HG02938 (cell line): Measurements from ENCODE around the gene EP400.

ENCODE experiments used
- ATAC-seq: cut with Tn5 transposase; IDR thresholded peaks from one replicate; pipeline ENCODE4 v1.9.1; 2021; ENCODE audit warnings: mild to moderate bottlenecking, moderate library complexity; ENCODE audit not compliant: unreplicated experiment

Gene EP400

DNA sequence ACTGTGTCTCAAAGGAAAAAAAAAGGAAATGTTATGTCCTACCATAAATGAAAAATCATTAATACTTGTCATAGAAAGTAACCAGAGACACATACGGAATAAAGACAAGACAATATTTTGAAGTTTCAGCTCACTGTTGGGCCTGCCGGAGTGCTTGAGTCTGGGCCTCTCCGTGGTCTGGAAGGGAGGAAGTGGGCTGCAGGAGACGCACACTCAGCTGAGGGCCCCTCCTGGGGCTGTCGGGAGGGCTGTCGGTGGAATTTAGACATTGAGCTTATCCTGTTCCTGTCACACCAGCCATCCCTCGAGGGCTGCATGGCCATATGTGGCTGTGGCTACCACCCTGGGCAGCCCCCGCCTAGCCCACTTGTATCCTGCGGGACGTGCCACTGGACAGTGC lies 113.7 kb downstream of the EP400 start:
- ATAC-seq = no peak

DNA sequence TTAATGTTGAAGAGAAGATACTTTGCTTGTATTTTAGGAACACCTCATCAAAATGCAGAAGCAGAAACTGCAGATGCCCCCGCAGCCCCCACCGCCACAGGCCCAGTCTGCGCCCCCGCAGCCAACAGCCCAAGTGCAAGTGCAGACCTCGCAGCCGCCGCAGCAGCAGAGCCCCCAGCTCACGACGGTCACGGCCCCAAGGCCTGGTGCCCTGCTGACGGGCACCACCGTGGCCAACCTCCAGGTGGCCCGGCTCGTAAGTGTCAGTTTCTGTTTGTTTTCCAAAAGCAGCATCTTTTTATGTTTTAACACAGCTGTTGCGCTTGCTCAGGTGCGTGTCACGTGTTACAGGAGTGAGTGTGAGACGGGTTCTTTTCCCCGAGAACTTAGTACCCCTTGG lies 114.9 kb downstream of the EP400 start:
- ATAC-seq = no peak

DNA sequence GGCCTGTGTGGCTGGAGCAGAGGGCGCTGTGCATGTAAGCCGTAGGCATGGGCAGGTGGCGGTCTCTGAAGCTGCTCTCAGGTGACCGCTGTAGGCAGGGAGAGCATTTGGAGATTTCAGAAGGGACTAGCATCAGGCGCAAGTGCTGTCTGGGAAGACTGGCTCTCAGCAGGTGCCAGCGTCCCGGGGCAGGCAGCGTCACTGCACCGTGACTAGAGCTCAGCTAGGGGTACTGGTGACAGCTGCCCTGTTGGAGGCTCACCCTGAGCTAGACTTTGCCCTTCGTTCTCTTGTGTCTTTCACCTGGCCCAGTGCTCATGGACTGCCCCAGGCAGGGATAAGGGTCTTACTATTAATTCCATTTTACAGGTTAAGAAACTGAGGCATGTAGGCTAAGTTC lies 115.5 kb downstream of the EP400 start:
- ATAC-seq = no peak

DNA sequence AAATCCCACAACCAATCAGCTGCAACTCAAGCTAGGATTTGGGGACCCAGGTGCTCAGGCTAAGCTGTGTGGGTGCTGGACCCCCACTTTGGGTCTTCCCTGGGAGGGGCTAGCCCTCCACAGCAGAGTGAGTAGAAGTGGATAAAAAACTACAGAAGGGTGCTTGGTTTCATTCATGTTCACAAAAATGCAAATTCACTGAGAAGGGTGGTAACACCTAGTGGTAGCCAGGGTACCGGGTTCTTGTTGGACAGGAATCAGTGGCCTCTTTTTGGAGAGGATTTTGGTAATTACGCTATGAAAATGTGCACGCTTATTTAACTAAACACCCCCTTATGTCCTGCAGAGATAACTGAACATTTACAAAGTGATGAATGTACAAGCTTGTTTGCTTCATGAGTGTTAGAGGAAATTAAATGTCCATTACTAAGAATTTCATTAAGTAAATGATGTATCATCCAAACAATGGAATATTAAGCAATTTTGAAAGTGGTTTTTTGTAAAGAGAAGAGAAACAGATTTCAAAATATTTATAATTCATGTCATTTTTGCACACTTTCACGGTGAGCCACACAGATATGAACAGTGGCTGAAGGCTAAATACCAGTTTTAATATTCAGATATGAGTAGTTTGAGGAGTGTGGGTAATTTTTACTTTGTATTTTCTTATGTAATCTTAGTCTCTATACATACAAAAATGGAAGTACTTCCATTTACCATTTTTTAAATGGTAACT lies 116.0 kb downstream of the EP400 start:
- ATAC-seq = no peak

DNA sequence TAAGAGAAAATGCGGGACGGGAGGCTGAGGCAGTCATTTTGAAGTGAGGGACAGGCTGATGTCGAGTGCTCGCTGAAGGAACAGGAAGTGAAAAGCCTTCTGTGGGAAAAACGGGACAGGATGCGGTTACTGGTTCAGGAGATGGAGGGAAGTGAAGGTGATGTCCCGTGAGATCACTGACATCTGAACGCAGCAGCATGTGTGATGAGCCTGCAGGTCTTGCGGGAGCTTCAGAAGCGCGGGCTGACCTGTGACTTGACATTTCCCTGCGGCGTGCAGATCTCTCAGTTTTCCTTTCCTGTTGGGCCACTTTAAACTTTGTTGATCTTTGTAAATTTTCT lies 116.6 kb downstream of the EP400 start:
- no peak for ATAC-seq

DNA sequence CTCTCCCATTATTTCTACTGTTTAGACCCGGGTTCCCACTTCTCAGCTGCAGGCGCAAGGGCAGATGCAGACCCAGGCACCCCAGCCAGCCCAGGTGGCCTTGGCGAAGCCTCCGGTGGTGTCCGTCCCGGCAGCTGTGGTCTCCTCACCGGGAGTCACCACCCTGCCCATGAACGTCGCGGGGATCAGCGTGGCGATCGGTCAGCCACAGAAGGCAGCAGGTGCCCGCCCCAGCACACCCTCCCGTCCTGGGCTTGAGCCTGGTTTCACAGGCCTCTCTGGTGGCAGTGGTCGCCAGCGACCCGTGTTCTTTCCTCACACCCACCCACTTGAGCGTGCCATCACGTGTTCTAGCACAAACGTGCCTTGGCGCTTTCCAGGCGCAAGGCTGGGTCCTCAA lies 117.0 kb downstream of the EP400 start:
- ATAC-seq = no peak

DNA sequence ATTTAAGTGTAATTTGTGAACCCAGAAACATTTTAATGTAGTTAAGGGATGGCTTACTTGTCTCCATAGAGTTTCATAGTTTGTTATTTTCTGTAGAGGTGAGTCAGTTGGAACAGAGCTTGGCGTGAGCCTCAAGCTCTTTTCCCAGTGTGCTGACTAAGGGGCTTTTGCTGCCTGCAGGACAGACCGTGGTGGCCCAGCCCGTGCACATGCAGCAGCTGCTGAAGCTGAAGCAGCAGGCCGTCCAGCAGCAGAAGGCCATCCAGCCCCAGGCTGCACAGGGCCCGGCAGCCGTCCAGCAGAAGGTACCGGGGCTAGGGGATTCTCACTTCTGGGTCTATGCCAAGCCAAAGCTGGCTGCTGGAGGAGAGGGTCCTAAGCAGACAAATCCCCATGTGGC lies 117.4 kb downstream of the EP400 start:
- ATAC-seq = no peak

DNA sequence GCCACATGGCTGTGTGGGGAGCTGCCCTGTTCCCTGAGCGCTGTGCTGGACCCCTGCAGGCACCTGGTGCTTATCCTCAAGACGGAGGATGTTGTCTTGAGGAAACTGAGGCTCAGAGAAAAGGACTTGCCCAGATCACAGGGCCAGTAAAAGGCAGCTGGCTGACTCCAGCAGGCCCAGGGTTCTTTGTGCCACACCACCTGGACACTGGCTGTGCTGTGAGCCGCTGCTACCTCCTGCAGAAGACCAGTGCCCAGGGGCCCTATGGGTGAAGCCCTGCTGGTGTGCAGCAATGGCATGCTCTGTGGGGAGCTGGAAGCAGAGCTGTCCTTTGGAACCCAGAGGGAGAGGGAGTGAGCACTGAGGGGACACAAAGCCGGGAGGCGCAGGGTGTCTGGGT lies 118.5 kb downstream of the EP400 start:
- no peak for ATAC-seq

DNA sequence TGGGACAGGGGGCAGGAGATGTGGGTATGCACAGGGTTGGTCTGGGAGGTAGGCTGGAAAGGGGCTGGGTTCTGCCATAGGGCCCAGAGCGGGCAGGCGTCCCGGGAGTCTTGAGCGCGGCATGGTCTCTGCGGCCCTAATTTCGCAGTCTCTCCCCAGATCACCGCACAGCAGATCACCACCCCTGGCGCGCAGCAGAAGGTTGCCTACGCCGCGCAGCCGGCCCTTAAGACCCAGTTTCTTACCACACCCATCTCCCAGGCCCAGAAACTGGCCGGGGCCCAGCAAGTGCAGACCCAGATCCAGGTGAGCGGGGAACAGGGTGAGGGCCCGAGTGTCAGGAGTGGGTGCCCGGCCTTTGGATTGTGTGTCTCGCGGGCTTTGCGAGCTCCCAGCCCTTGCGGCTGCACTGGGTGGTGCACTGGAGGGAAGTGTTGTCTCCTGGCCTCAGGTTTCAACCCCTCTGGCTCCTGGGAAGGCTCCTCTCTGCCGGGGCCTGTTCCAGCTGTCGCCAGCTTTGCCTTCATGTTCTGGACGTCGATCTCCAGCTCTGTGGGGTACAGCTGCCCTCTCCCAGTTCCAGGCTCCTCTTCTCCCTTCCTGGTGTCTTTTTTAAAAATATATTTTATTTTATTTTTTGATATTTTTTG lies 119.7 kb downstream of the EP400 start:
- no peak for ATAC-seq

DNA sequence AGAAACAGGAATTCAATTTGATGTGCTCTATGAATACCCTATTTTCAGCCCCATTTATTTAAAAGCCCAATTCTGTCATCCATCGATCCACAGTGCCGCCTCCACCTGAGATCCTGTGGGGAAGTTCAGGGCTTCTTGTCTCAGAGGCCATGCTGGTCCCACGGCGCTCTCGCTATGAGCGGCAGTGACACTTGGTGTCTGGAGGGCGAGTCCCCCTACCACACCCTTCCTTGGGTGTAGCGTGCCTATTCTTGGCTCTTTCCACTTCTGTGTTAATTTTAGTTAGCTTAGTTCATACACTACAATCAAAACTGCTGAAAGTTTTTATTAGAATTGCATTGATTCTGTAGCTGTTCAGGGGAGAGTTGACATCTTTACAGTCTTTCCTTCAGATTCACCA lies 120.6 kb downstream of the EP400 start:
- no peak for ATAC-seq

DNA sequence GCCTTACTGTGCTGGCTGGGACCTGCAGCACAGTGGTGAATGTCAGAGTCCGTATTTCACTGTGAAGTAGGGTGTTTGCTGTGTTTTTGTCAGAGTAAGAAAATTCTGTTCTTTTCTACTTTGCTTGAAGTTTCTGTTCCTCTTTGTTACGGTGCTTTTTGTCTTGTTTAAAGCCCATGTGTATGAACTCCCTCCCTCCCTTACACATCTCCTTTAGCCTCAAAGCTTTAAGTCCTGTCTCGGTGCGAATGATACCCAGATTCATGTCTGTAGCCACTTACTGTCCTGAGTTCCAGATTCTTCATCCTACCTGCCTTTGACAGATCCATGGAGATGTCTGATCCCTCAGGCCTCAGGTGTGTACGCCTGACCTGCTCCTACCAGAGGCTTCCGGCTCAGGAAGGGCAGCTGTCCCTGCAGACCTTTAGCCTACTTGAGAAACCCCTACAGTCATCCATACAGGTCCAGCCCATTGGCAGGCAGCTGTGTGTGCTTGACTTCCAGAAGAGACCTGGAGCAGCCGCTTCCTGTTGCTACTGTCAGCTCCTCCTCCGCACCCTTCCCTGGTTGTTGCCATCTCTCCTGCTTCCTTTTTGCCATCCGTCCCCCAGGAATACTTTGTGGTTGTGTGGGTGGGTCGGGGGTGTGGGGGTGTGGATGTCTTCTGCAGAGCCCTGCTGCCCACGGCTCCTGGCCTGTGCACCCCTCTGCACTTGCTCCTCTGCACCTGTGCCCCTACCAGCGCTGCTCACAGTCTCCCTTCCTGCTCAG lies 121.5 kb downstream of the EP400 start:
- peak; percentile 88 for ATAC-seq

DNA sequence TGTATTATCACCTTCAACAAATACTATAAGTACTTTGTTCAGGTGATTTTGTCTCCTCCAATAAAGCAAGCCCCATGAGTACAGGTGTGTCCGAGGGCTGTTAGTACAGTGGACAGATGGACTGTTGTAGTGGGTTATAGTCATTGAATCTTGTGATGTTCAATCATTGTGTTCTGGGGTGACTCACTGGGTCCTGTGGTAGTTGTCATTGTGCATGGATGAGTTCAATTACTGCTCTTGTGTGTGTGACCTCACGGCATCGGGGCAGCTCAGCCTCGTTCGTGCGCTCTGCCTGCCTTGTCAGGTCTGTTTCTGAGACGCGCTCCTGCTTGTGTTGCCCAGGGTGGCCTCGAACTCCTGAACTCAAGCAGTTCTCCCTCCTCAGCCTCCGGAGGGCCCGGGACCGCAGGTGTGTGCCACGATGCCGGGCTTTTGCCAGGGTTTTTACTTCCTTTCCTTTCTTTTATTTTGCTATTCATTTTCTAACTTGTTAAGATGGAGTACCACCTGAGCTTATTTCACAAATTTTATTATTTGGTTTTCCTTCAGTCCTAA lies 122.2 kb downstream of the EP400 start:
- no peak for ATAC-seq

DNA sequence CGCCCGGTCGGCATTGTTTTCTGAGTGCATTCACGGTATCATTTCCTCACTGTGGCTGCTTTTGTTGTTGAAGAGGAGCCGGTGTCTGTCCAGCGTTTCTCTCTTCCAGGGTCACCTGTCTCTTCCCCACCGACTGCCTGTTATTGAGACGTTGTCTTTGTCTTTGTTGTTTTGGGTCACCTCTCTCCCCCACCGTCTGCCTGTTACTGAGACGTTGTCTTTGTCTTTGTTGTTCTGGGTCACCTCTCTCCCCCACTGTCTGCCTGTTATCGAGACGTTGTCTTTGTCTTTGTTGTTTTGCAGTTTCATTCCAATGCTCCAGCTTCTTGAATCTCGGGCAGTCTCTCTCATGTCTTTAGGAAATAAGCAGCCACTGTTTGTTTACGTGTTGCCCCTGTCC lies 124.5 kb downstream of the EP400 start:
- ATAC-seq = no peak

DNA sequence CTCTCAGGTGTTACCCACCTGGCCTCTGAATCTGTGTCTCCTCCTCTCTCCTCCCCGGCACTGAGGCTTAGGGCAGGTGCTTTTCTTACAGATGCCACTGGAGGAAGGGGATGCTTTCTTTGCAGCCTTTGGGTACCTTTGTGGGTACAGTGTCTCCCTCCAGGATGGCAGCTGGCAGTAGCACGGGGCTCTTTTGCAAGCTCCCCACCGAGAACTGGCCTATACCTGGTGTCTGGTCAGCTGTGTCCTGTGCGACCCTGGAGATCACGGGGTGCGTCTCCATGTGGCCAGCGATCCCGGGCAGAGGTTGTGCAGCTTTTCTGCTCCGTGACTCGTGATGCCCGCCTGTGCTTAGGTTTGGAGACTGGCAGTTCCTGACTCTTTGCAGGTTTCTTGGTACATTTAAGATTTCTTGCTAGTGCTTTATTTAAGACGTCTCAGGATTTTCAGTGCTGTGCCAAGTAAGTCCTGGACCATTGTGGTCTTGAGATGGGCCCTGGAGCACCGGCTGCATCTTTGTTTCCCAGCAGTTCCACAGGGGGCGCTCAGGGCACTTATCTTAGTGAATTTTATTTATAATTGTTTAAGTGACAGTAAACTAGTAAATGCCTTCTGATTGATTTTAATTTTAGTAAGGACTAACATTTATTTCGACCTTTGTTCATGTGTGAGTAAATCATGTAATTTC lies 125.4 kb downstream of the EP400 start:
- no peak for ATAC-seq

DNA sequence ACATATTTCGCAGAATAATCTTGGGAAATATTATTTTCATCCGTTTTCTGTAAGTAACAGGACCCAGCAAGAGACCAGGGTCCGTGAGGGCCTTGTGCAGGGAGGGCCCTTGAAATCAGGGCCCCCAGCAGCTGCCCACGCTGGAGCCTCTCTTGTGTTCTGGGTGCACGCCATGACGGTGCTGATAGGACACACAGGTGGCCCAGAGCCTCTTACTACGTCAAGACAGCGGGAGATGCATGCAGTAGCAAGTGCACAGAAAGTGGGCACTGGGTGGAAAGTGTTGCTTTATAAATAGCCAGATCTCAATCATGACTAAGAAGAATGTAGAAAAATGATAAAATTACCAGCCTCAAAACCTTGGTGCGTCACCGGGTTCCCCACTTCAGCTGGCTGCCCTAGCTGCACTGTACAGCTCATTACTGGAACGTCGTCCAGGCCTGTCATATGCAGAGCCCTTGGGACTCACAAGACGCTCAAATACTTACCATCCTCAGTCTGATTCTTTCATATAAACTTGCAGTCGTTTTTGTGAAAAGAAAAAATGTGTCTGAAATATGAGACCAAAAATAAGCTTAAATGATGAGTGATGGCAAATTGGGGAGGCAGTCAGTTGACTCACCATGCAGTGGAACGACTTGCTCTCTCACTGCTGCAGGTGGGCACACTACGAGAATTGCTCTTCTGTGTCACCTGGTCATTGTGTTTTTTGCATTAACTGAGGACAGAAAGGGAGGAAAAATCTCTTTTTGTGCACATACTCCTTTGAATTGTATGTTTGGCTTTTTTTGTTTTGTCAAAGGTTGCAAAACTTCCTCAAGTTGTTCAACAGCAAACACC lies 126.2 kb downstream of the EP400 start:
- no peak for ATAC-seq

DNA sequence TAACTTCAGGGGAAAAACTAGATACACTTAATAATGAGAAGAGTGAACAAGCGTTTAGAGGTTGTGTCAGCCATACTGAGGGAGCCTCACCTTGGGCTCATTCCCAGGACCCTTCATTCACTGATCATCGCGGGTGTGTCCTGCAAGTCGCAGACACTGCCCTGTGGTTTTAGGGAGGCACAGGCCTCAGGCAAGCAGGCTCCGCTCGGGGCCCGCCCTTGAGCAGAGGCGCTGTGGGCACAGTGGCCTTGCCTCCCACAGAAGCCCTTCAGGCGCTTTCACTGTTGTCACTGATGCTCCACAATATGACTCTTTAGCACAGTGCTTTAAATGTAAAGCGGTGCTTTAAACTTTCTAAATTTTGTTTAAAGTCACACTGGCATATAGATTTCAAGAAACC lies 127.0 kb downstream of the EP400 start:
- no peak for ATAC-seq

DNA sequence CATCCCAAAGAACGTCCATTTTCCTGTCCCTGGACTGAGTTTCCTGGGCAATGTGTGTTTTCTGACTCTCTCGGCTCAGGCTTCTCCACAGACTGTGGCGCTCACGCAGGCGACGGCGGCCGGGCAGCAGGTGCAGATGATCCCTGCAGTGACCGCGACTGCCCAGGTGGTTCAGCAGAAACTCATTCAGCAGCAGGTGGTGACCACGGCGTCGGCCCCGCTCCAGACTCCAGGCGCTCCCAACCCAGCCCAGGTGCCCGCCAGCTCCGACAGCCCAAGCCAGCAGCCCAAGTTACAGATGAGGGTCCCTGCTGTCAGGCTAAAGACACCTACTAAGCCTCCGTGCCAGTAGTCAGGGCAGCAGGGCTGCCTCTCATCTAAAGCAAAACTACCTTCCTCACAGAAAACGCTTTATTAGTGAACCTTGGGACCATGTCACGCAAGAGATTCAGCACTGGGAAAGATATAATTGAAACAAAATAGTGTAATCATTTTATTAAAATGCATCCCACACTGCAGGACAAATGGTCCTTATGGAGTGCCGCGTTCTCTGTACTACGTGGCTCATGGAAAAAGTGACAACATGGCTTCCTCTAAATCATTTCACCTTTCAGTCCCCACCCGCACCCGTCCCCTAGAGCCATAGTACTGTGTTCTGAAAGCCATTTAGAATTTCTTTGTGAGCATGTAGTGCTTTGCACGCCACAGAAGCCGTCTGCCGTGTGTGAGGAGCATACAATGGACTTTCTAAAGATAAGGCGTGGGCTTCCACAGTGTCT lies 127.8 kb downstream of the EP400 start:
- ATAC-seq = no peak

DNA sequence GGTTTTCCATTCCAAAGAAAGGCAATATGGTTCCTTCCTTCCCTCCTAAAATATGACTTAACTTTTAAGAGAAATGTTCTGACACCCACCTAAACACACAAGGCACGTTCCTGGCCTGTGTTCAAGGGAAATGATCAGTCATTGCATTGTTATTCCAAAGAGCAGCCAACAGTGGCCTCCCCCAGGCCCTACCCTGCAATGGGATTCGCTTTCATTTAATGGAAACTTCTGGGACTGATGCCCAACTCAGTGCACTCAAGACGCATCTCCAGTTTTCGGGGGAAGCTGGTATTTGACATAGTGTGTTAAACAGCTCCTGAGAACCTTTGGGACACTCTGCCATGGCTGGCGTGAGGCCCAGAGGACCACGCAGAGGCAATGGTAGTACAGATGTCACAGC lies 128.4 kb downstream of the EP400 start:
- no peak for ATAC-seq

DNA sequence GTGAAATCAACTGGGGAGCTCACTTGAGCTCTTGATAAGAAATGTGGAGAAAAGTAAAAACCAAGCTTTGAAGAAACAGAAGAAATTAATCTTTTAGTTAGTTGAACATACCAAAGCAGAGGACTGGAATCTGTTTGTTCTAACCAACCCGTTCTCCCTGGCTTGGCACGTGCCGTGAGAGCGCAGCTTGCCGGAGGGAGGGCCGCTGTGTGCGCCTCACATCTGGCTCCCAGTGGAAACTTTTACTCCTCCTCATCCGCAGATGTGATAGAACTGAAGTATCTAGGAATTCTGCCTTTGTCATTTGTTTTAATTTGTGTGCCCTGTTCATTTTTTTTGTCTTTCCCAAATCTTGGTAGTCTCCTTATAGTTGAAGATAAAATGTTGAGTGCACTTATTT lies 129.5 kb downstream of the EP400 start:
- no peak for ATAC-seq

DNA sequence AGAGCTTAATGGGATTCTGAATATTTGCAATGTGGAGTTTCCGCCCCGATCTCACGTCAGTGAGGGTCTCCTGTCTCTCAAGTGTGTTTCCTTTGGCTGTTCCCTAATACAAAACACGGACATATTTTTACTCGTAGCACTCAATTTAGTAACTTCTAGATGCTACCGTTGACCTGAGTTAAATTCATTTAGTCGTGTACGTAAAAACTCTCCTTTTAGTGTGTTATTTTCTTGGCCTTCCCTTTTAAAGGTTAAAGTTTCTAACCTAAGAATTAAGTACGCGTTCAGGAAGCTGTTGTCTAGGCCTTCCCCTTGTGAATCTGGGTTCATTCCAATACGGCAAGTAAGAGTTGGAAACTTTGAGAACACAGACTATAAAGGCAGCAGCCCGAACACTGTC lies 130.0 kb downstream of the EP400 start:
- no peak for ATAC-seq
